H1 (cell line): ENCODE data around the gene CROCC. TPM values are rescaled to one million over a fixed set of nuclear protein-coding genes. Genes with fewer than 3 reads are reported as not detected.
"Not testable (repeated sequence)": the region's sequence is repeated elsewhere in the genome, so short reads cannot be mapped to it uniquely, and the experiment has no call there.

Experiments
- CTCF ChIA-PET: fragments of 300-600 bp; sonication (Branson Sonifier 250); formaldehyde crosslinking; loops from one replicate; lab custom pipeline; 2021; ENCODE audit not compliant: partially characterized antibody; lab: Charles Lee
- POLR2A ChIA-PET: fragments of 300-600 bp; sonication (Branson Sonifier 250); formaldehyde crosslinking; loops from one replicate; lab custom pipeline; 2021; ENCODE audit warnings: inconsistent platforms; ENCODE audit not compliant: partially characterized antibody; lab: Charles Lee
- DNase-seq, 2 experiments: peaks; one replicate each; pipeline versions ENCODE4 v3.0.0 to v3.0.0-alpha.2; 2010 to 2022; ENCODE audit warnings: low spot score in 2 of 2, low read depth in 1 of 2, mixed read lengths in 1 of 2
- FAIRE-seq: peaks from 2 replicates; lab custom pipeline; 2011; peaks lifted over from hg19 to GRCh38; lab: Jason Lieb, UNC
- H2AFZ ChIP-seq: 2 replicates; pipeline ENCODE4 v1.8.1; 2012; ENCODE audit warnings: low read length, inconsistent platforms
- H2AK5ac ChIP-seq: 2 replicates; pipeline ENCODE4 v1.6.1; 2013; ENCODE audit warnings: low read depth, low read length
- H2BK120ac ChIP-seq: replicated peaks from 2 replicates; pipeline ENCODE3; 2013; ENCODE audit warnings: low read depth, low read length, inconsistent platforms
- H2BK12ac ChIP-seq: 2 replicates; pipeline ENCODE4 v1.6.1; 2013; ENCODE audit warnings: low read depth, low read length
- H2BK15ac ChIP-seq: 2 replicates; pipeline ENCODE4 v1.6.1; 2013; ENCODE audit warnings: low read length
- H2BK20ac ChIP-seq: 2 replicates; pipeline ENCODE4 v1.6.1; 2013; ENCODE audit warnings: low read length
- H2BK5ac ChIP-seq: 2 replicates; pipeline ENCODE4 v1.6.1; 2013; ENCODE audit warnings: low read depth, low read length
- H3K14ac ChIP-seq: 2 replicates; pipeline ENCODE4 v1.6.1; 2013; ENCODE audit warnings: inconsistent platforms; ENCODE audit not compliant: insufficient read length
- H3K18ac ChIP-seq: 2 replicates; pipeline ENCODE4 v1.6.1; 2013; ENCODE audit warnings: low read length; ENCODE audit errors: extremely low read depth
- H3K23ac ChIP-seq: 2 replicates; pipeline ENCODE4 v1.6.1; 2013; ENCODE audit warnings: inconsistent platforms; ENCODE audit not compliant: insufficient read length
- H3K23me2 ChIP-seq: 2 replicates; pipeline ENCODE4 v1.6.1; 2013; ENCODE audit warnings: low read depth, low read length
- H3K27ac ChIP-seq: 2 replicates; pipeline ENCODE4 v1.6.1; 2011; ENCODE audit warnings: low read depth, low read length, inconsistent platforms
- H3K27me3 ChIP-seq, 4 experiments: replicated peaks in 1 of 4; 1 replicate in 1 of 4; 2 replicates in 3 of 4; pipeline versions ENCODE4 v1.6.1 to v1.8.1; 2011 to 2013; ENCODE audit warnings: low read length in 3 of 4, mild to moderate bottlenecking in 3 of 4, inconsistent platforms in 2 of 4, mixed read lengths in 2 of 4, moderate library complexity in 1 of 4; ENCODE audit not compliant: control insufficient read depth in 3 of 4, insufficient read depth in 3 of 4; ENCODE audit errors: extremely low read depth in 1 of 4
- H3K36me3 ChIP-seq, 4 experiments: 2 replicates each; pipeline versions ENCODE4 v1.6.1 to v1.8.1; 2011 to 2013; ENCODE audit warnings: mild to moderate bottlenecking in 4 of 4, low read length in 3 of 4, moderate library complexity in 2 of 4, control low read depth in 1 of 4, inconsistent platforms in 1 of 4; ENCODE audit not compliant: insufficient read depth in 4 of 4, control insufficient read depth in 2 of 4
- H3K4ac ChIP-seq: replicated peaks from 2 replicates; pipeline ENCODE3; 2013; ENCODE audit warnings: low read length, low read depth, mixed read lengths, inconsistent platforms; ENCODE audit not compliant: insufficient read length
- H3K4me1 ChIP-seq, 4 experiments: replicated peaks in 1 of 4; 1 replicate in 1 of 4; 2 replicates in 3 of 4; pipeline versions ENCODE4 v1.6.1 to v1.8.1; 2011 to 2013; ENCODE audit warnings: low read length in 3 of 4, inconsistent platforms in 2 of 4, mixed read lengths in 1 of 4; ENCODE audit not compliant: insufficient read depth in 4 of 4, control insufficient read depth in 3 of 4
- H3K4me2 ChIP-seq, 2 experiments: 2 replicates each; pipeline versions ENCODE4 v1.6.1 to v1.8.1; 2011 to 2013; ENCODE audit warnings: low read depth in 2 of 2, low read length in 2 of 2, control low read depth in 1 of 2, inconsistent platforms in 1 of 2, mild to moderate bottlenecking in 1 of 2; ENCODE audit not compliant: insufficient read depth in 1 of 2
- H3K4me3 ChIP-seq, 4 experiments: fragments of 200-600, 300-600 bp in 1 of 4; sonication (generic), shearing (Covaris generic), sonication (Bioruptor Twin) in 1 of 4; 2 replicates each; pipeline versions ENCODE4 v1.5.1 to v1.8.1; 2011 to 2016; ENCODE audit warnings: low read length in 4 of 4, low read depth in 3 of 4, control low read depth in 2 of 4, inconsistent platforms in 2 of 4, mild to moderate bottlenecking in 2 of 4, mixed read lengths in 1 of 4, moderate library complexity in 1 of 4; ENCODE audit not compliant: insufficient read depth in 2 of 4; ENCODE audit errors: extremely low read depth in 1 of 4
- H3K56ac ChIP-seq: replicated peaks from 2 replicates; pipeline ENCODE3; 2013; ENCODE audit warnings: low read depth, mild to moderate bottlenecking, mixed read lengths, low read length, inconsistent platforms; ENCODE audit not compliant: insufficient read length
- H3K79me1 ChIP-seq: 2 replicates; pipeline ENCODE4 v1.6.1; 2013; ENCODE audit warnings: low read depth, low read length, control low read depth
- H3K79me2 ChIP-seq, 2 experiments: 2 replicates each; pipeline versions ENCODE4 v1.6.1 to v1.8.1; 2012 to 2013; ENCODE audit warnings: low read length in 2 of 2, mild to moderate bottlenecking in 2 of 2, inconsistent platforms in 1 of 2; ENCODE audit not compliant: insufficient read depth in 2 of 2, control insufficient read depth in 1 of 2
- H3K9ac ChIP-seq, 4 experiments: replicated peaks in 1 of 4; 1 replicate in 1 of 4; 2 replicates in 3 of 4; pipeline versions ENCODE4 v1.6.1 to v1.8.1; 2011 to 2013; ENCODE audit warnings: low read depth in 3 of 4, low read length in 3 of 4, control low read depth in 2 of 4, mild to moderate bottlenecking in 2 of 4, moderate library complexity in 2 of 4, inconsistent platforms in 1 of 4; ENCODE audit errors: extremely low read depth in 1 of 4
- H3K9me3 ChIP-seq, 2 experiments: 2 replicates each; pipeline versions ENCODE4 v1.6.1 to v1.8.1; 2012 to 2013; ENCODE audit warnings: mild to moderate bottlenecking in 2 of 2, moderate library complexity in 2 of 2, control low read depth in 1 of 2, inconsistent platforms in 1 of 2, low read depth in 1 of 2, low read length in 1 of 2, mixed read lengths in 1 of 2; ENCODE audit not compliant: insufficient read depth in 2 of 2
- H4K20me1 ChIP-seq, 2 experiments: replicated peaks in 1 of 2; 2 replicates each; pipeline versions ENCODE3 to v1.8.1; 2011 to 2013; ENCODE audit warnings: inconsistent platforms in 2 of 2, low read length in 2 of 2, mild to moderate bottlenecking in 1 of 2; ENCODE audit not compliant: insufficient read depth in 2 of 2, control insufficient read depth in 1 of 2
- H4K5ac ChIP-seq: 2 replicates; pipeline ENCODE4 v1.6.1; 2013; ENCODE audit warnings: low read length, low read depth, mixed read lengths, inconsistent platforms; ENCODE audit not compliant: insufficient read length
- H4K8ac ChIP-seq: 2 replicates; pipeline ENCODE4 v1.8.0; 2013; ENCODE audit warnings: mild to moderate bottlenecking, moderate library complexity, low read length, inconsistent platforms; ENCODE audit not compliant: insufficient read depth; ENCODE audit errors: extremely low read depth
- H4K91ac ChIP-seq: replicated peaks from 2 replicates; pipeline ENCODE3; 2013; ENCODE audit warnings: low read length, mixed read lengths, inconsistent platforms; ENCODE audit not compliant: insufficient read length
- WGBS, 2 experiments: shearing (Covaris generic) in 1 of 2; methylation state at CpG; one replicate each; pipeline versions ENCODE4 v1.1.6 to v1.1.7; 2013 to 2015; ENCODE audit warnings: low lambda C conversion rate in 2 of 2, mixed read lengths in 2 of 2, inconsistent platforms in 1 of 2, low coverage in 1 of 2, missing lambda C conversion rate in 1 of 2; ENCODE audit not compliant: insufficient replicate concordance in 2 of 2, insufficient coverage in 1 of 2, insufficient read length in 1 of 2; ENCODE audit errors: extremely low coverage in 1 of 2, missing lambda C conversion rate in 1 of 2; 5-methylcytosine and 5-hydroxymethylcytosine counted together
- polyA plus RNA-seq, 7 experiments: library from polyadenylated mRNA; depleted of rRNA in 3 of 7; stranded (reverse) in 5 of 7; unstranded in 2 of 7; fragments of >200 nt in 5 of 7; fragments of 200-250 nt in 2 of 7; gene quantifications; 1 replicate in 5 of 7; 2 replicates in 1 of 7; 4 replicates in 1 of 7; pipeline versions ENCODE4 v1.2.1 to v1.2.3, GENCODE V29; 2011 to 2013; ENCODE audit warnings: missing spikeins in 2 of 7, mixed read lengths in 2 of 7
- total RNA-seq: library from RNA; stranded (reverse); fragmentation: NEBNext Ultra II Directional; extraction: Animal tissue kit (Norgen Biotek cat#: 25700); gene quantifications from 2 replicates; pipeline ENCODE4 v1.2.1, GENCODE V29; 2021
- TF ChIP-seq, protein P1 (sequence below): IDR thresholded peaks from 2 replicates; pipeline ENCODE4 v1.6.1; 2011; ENCODE audit warnings: low read length, improper control_type of control experiment

CROCC gene
- total and polyA plus RNA-seq, 2 of the 8 experiments (the other 6 are each of a cell fraction or from before 2014, with no cell fraction given), result 12.1 to 39.5 TPM

DNA sequence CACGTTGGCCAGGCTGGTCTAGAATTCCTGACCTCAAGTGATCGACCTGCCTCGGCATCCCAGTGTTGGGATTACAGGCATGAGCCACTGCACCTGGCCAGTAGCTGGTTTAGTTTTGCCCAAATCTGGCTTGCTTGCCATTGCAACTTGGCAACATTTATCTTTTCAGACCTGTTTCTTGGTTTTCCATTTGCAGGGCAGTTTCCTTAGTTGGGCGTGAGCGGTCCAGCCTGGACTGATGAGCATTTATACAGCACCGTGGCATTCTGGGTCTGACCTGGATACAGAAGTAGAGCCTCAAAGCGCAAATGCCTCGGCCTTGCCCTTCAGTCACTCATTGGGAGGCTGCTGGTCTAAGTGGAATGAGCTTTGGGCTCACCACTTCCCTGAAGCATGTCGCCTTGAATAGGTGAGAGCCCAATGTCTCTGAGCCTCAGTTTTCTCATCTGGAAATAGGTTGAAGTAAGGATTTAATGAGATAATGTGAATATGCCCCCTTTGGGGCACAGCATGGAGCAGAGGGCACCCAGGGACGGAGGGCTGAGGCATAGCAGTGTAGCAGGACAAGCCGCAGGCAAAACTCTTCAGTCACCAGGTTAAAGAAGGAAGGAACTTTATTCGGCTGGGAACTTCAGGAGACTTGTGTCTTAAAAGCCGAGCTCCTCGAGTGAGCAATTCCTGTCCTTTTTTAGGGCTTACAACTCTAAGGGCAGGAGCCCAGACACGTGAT is 2.6 kb upstream of the CROCC start:
- H3K4me3 ChIP-seq, H3K36me3 ChIP-seq, H2BK5ac ChIP-seq, H3K14ac ChIP-seq, H4K91ac ChIP-seq, H3K27me3 ChIP-seq, H3K27ac ChIP-seq, H4K5ac ChIP-seq, H3K23me2 ChIP-seq, H3K56ac ChIP-seq, H3K9ac ChIP-seq, H4K8ac ChIP-seq, H3K4me2 ChIP-seq, H3K18ac ChIP-seq, H2BK12ac ChIP-seq, H3K9me3 ChIP-seq, H2BK120ac ChIP-seq, FAIRE-seq, H2BK15ac ChIP-seq, H3K79me1 ChIP-seq, H3K23ac ChIP-seq, H2AK5ac ChIP-seq, H3K4ac ChIP-seq, H4K20me1 ChIP-seq, H2AFZ ChIP-seq, H2BK20ac ChIP-seq, DNase-seq: not testable (repeated sequence)
- ChIA-PET POLR2A (interaction anchor here (0.6 to 2.1 kb wide), 3 partner anchors 14 to 42 kb away, joined by 3 to 9 read pairs (median 4); no protein-coding TSS in a partner anchor), CTCF (interaction anchor here (0.7 to 2.4 kb wide), 4 partner anchors 11 to 298 kb away, joined by 3 to 6 read pairs (median 4); no protein-coding TSS in a partner anchor)
- H3K4me1 ChIP-seq, result peaks cover 0 to 30% (median 13%) of the 10 kb centered on the region in 4 experiments; a peak in 6 of 7 replicates
- H3K79me2 ChIP-seq, result peaks cover 0 to 16% of the 10 kb centered on the region in 2 experiments; a peak in 2 of 4 replicates
- TF ChIP-seq, protein P1, sequence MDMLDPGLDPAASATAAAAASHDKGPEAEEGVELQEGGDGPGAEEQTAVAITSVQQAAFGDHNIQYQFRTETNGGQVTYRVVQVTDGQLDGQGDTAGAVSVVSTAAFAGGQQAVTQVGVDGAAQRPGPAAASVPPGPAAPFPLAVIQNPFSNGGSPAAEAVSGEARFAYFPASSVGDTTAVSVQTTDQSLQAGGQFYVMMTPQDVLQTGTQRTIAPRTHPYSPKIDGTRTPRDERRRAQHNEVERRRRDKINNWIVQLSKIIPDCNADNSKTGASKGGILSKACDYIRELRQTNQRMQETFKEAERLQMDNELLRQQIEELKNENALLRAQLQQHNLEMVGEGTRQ, result peak; percentile 15; the same call in 1 of the 2 replicates
- WGBS, 2 experiments, result 87% methylated on average over 15 of the region's 15 CpGs; no CpG with 5 or more reads in 1 of the 2 experiments
